GM18520 (cell line): ENCODE results near the gene POLD4.

ENCODE experiments used
- ATAC-seq: cut with Tn5 transposase; IDR thresholded peaks from one replicate; pipeline ENCODE4 v1.9.1; 2021; ENCODE audit not compliant: unreplicated experiment

Gene POLD4

GRCh38 chr11:67303132-67303834 is 50.1 kb downstream of the POLD4 start, which contains the start of gene SSH3:
TSS of gene SSH3 (plus strand) at chr11:67303530. CDS start at chr11:67303626, 96 bp downstream.
- ATAC-seq = no peak

- ATAC-seq = no peak
Measured at GRCh38 chr11:67302571-67303131, 50.7 kb downstream of the POLD4 start.

GRCh38 chr11:67301951-67302516 is 51.3 kb downstream of the POLD4 start:
- no peak for ATAC-seq

DNA sequence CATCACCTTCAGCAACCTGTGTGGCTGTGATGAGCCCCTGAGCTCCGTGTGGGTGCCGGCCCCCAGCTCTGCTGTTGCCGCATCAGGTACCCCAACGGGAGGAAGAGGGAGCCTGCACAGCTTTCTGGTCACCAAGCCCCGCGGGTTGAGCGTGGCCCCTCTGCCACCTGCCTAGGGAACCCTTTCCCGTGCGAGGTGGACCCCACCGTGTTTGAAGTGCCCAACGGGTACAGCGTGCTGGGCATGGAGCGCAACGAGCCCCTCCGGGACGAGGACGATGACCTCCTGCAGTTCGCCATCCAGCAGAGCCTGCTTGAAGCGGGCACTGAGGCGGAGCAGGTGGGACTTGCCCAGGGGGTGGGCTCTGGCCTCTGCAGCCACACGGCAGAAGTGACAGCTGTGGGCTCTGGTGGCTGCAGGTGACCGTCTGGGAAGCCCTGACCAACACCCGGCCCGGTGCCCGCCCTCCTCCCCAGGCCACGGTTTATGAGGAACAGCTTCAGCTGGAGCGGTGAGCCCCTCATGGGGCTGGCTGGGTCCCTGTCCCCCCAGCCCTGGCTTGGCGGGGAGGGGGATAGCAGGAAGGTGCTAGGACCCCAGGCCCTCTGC is 51.9 kb downstream of the POLD4 start:
- ATAC-seq = no peak
